Measurements from ENCODE around the gene SLC9A9.

- TF ChIP-seq CTCF (IDR thresholded peaks at IDR 0.05) (no peak), POLR2A (IDR thresholded peaks at IDR 0.05) (no peak)
These were observed 410.9 kb downstream of the SLC9A9 start for GRCh38 chr3:143437405-143437804.

Measured in right lobe of liver (tissue), 4 donors.